HCEC 1CT (cell line): ENCODE measurements around the gene PDE11A.

ENCODE experiments used
- DNase-seq: peaks from one replicate; pipeline ENCODE4 v3.0.0-alpha.2; 2017

The PDE11A gene

GRCh38 chr2:177618255-177619253 is 454.0 kb downstream of the PDE11A start:
- DNase-seq = peak; percentile 81

- no peak for DNase-seq
Measured at GRCh38 chr2:177617849-177618248, 454.7 kb downstream of the PDE11A start.

- no peak for DNase-seq
Measured at GRCh38 chr2:177616731-177617130, 455.8 kb downstream of the PDE11A start.

GRCh38 chr2:177616066-177616465 is 456.5 kb downstream of the PDE11A start:
- no peak for DNase-seq

- no peak for DNase-seq
Measured at GRCh38 chr2:177612659-177613058, 459.9 kb downstream of the PDE11A start.

GRCh38 chr2:177611310-177611886 is 461.2 kb downstream of the PDE11A start:
- no peak for DNase-seq

- DNase-seq = no peak
Measured at GRCh38 chr2:177610813-177611212, 461.8 kb downstream of the PDE11A start.

GRCh38 chr2:177606636-177607035 is 465.9 kb downstream of the PDE11A start:
- peak; percentile 30 for DNase-seq

GRCh38 chr2:177604271-177605065 is 468.1 kb downstream of the PDE11A start:
- peak; percentile 58 for DNase-seq

- no peak for DNase-seq
Measured at GRCh38 chr2:177603768-177604167, 468.8 kb downstream of the PDE11A start.

- no peak for DNase-seq
Measured at GRCh38 chr2:177603181-177603580, 469.4 kb downstream of the PDE11A start.

GRCh38 chr2:177602611-177603164 is 469.9 kb downstream of the PDE11A start:
- no peak for DNase-seq

GRCh38 chr2:177600917-177601316 is 471.7 kb downstream of the PDE11A start:
- no peak for DNase-seq

GRCh38 chr2:177599956-177600355 is 472.6 kb downstream of the PDE11A start:
- DNase-seq = no peak

GRCh38 chr2:177599139-177599688 is 473.4 kb downstream of the PDE11A start:
- DNase-seq = no peak

GRCh38 chr2:177598326-177599138 is 474.0 kb downstream of the PDE11A start:
- peak; percentile 19 for DNase-seq

- DNase-seq = no peak
Measured at GRCh38 chr2:177597759-177598158, 474.8 kb downstream of the PDE11A start.

- DNase-seq = no peak
Measured at GRCh38 chr2:177596866-177597265, 475.7 kb downstream of the PDE11A start.

GRCh38 chr2:177595126-177595845 is 477.3 kb downstream of the PDE11A start:
- no peak for DNase-seq

GRCh38 chr2:177593402-177593801 is 479.2 kb downstream of the PDE11A start:
- no peak for DNase-seq

GRCh38 chr2:177592945-177593344 is 479.6 kb downstream of the PDE11A start:
- DNase-seq = no peak
